HCT116 (cell line): ENCODE measurements around the gene PKD2. TPM values are rescaled to one million over a fixed set of nuclear protein-coding genes. Genes with fewer than 3 reads are reported as not detected.

Experiments used
- ATAC-seq: fragments of 200-7000 bp; cut with Tn5 transposase; 2 replicates; pipeline ENCODE4 v1.9.1; 2020; ENCODE audit warnings: mild to moderate bottlenecking, moderate library complexity
- BruUV-seq: library from RNA; stranded (reverse); fragments of 400-500 nt; replicated peaks from 2 replicates; lab custom pipeline; 2021; lab: Mats Ljungman, UMichigan
- CTCF ChIA-PET: fragments of 300-600 bp; sonication (Branson Sonifier 250); formaldehyde crosslinking; loops from one replicate; lab custom pipeline; 2021; ENCODE audit warnings: antibody characterized with exemption; lab: Charles Lee
- POLR2A ChIA-PET: fragments of 300-600, 350-600 bp; sonication (Branson Sonifier 250); formaldehyde crosslinking; loops from one replicate; lab custom pipeline; 2021; ENCODE audit warnings: antibody characterized with exemption; lab: Charles Lee
- RAD21 ChIA-PET, 2 experiments: fragments of 300-600 bp; sonication (Branson Sonifier 250); formaldehyde crosslinking; loops; one replicate each; lab custom pipeline; 2023; ENCODE audit warnings: low total read pairs in 2 of 2; ENCODE audit not compliant: uncharacterized antibody in 2 of 2, unreplicated experiment in 2 of 2, low non-redundant PET in 1 of 2; lab: Charles Lee
- DNase-seq: peaks from one replicate; pipeline ENCODE4 v3.0.0-alpha.2; 2010; ENCODE audit warnings: low read depth, low spot score
- H2AFZ ChIP-seq: fragments of 200-600 bp; shearing (Covaris generic), sonication (generic); 2 replicates; pipeline ENCODE4 v1.6.1; 2017; ENCODE audit warnings: low read depth, mixed run types, mixed read lengths, antibody characterized with exemption, low read length; ENCODE audit not compliant: poor library complexity, severe bottlenecking
- H3K27ac ChIP-seq: 2 replicates; pipeline ENCODE4 v1.5.1; 2012; ENCODE audit warnings: low read depth, low read length
- H3K27me3 ChIP-seq: fragments of 200-600 bp; sonication (generic); 2 replicates; pipeline ENCODE4 v1.6.1; 2016; ENCODE audit warnings: mixed run types, low read length, mixed read lengths; ENCODE audit not compliant: insufficient read depth
- H3K36me3 ChIP-seq, 2 experiments: fragments of 200-500 bp in 1 of 2; fragments of 200-600 bp in 1 of 2; sonication (Bioruptor generic) in 1 of 2; sonication (generic) in 1 of 2; 2 replicates each; pipeline versions ENCODE4 v1.5.1 to v1.6.1; 2014 to 2016; ENCODE audit warnings: low read length in 2 of 2, inconsistent platforms in 1 of 2, mixed read lengths in 1 of 2, mixed run types in 1 of 2; ENCODE audit not compliant: insufficient read depth in 2 of 2, control insufficient read depth in 1 of 2
- H3K4me1 ChIP-seq, 2 experiments: fragments of 200-600 bp in 1 of 2; sonication (generic) in 1 of 2; 2 replicates each; pipeline versions ENCODE4 v1.5.1 to v1.6.1; 2012 to 2017; ENCODE audit warnings: low read length in 2 of 2, inconsistent platforms in 1 of 2, mild to moderate bottlenecking in 1 of 2, mixed read lengths in 1 of 2, mixed run types in 1 of 2, moderate library complexity in 1 of 2; ENCODE audit not compliant: insufficient read depth in 2 of 2, control insufficient read depth in 1 of 2
- H3K4me2 ChIP-seq: fragments of 200-600 bp; sonication (generic); 2 replicates; pipeline ENCODE4 v1.6.1; 2017; ENCODE audit warnings: mixed run types, low read length, mixed read lengths
- H3K4me3 ChIP-seq, 2 experiments: fragments of 200-600 bp in 1 of 2; sonication (generic) in 1 of 2; replicated peaks in 1 of 2; 2 replicates each; pipeline ENCODE4 v1.5.1; 2011 to 2016; ENCODE audit warnings: low read length in 2 of 2, control low read depth in 1 of 2, low read depth in 1 of 2, mild to moderate bottlenecking in 1 of 2, mixed read lengths in 1 of 2, mixed run types in 1 of 2
- H3K79me2 ChIP-seq: fragments of 200-600 bp; sonication (generic); 2 replicates; pipeline ENCODE4 v1.6.1; 2017; ENCODE audit warnings: mild to moderate bottlenecking, mixed run types, low read length, moderate library complexity, mixed read lengths; ENCODE audit not compliant: insufficient read depth
- H3K9ac ChIP-seq: fragments of 200-600 bp; sonication (generic); 2 replicates; pipeline ENCODE4 v1.6.1; 2016; ENCODE audit warnings: low read length, mixed read lengths
- H3K9me2 ChIP-seq: fragments of 200-600 bp; sonication (generic), shearing (Covaris generic); 2 replicates; pipeline ENCODE4 v1.6.1; 2017; ENCODE audit warnings: mixed run types, mild to moderate bottlenecking, moderate library complexity; ENCODE audit not compliant: insufficient read depth
- H3K9me3 ChIP-seq, 2 experiments: fragments of 200-500 bp in 1 of 2; fragments of 200-600 bp in 1 of 2; sonication (Bioruptor generic) in 1 of 2; sonication (generic) in 1 of 2; 2 replicates each; pipeline ENCODE4 v1.6.1; 2014 to 2017; ENCODE audit warnings: low read length in 2 of 2, mixed read lengths in 2 of 2, inconsistent platforms in 1 of 2, low read depth in 1 of 2, mild to moderate bottlenecking in 1 of 2, mixed run types in 1 of 2, moderate library complexity in 1 of 2; ENCODE audit not compliant: control insufficient read depth in 1 of 2, insufficient read depth in 1 of 2
- H4K20me1 ChIP-seq: fragments of 200-600 bp; sonication (generic), shearing (Covaris generic); 2 replicates; pipeline ENCODE4 v1.6.1; 2017; ENCODE audit warnings: mixed run types, mild to moderate bottlenecking, moderate library complexity; ENCODE audit not compliant: insufficient read depth
- ATF3 ChIP-seq: IDR thresholded peaks from 2 replicates; pipeline ENCODE4 v1.6.1; 2012
- CBX3 ChIP-seq: IDR thresholded peaks from 2 replicates; pipeline ENCODE4 v1.6.1; 2012; ENCODE audit warnings: low read depth
- CTCF ChIP-seq, 3 experiments: fragments of 200-600 bp in 1 of 3; sonication (generic) in 1 of 3; IDR thresholded peaks in 2 of 3; conservative IDR thresholded peaks in 1 of 3; 2 replicates each; pipeline ENCODE4 v1.5.1; 2012 to 2017; ENCODE audit warnings: low read depth in 2 of 3, low read length in 2 of 3, antibody characterized with exemption in 1 of 3, borderline replicate concordance in 1 of 3, control low read depth in 1 of 3, mild to moderate bottlenecking in 1 of 3, mixed read lengths in 1 of 3, mixed run types in 1 of 3, moderate library complexity in 1 of 3; ENCODE audit not compliant: insufficient read depth in 1 of 3
- EGR1 ChIP-seq: IDR thresholded peaks from 2 replicates; pipeline ENCODE4 v1.6.1; 2012; ENCODE audit warnings: low read depth
- ELF1 ChIP-seq: IDR thresholded peaks from 2 replicates; pipeline ENCODE4 v1.6.1; 2012; ENCODE audit warnings: low read depth, borderline replicate concordance
- EZH2 ChIP-seq: fragments of 200-600 bp; sonication (generic); IDR thresholded peaks from 2 replicates; pipeline ENCODE4 v1.6.1; 2017; ENCODE audit warnings: antibody characterized with exemption, mixed run types
- EZH2phosphoT487 ChIP-seq: fragments of 200-600 bp; IDR thresholded peaks from 2 replicates; pipeline ENCODE4 v1.6.1; 2018; ENCODE audit warnings: antibody characterized with exemption, borderline replicate concordance
- POLR2A ChIP-seq: IDR thresholded peaks from 2 replicates; pipeline ENCODE4 v1.7.0; 2011; ENCODE audit warnings: borderline replicate concordance; ENCODE audit not compliant: insufficient read depth, insufficient read length; ENCODE audit errors: extremely low read depth
- POLR2AphosphoS5 ChIP-seq: IDR thresholded peaks from 2 replicates; pipeline ENCODE4 v1.6.1; 2011; ENCODE audit warnings: mild to moderate bottlenecking, low read depth, low read length, moderate library complexity
- RAD21 ChIP-seq: IDR thresholded peaks from 2 replicates; pipeline ENCODE4 v1.6.1; 2012; ENCODE audit warnings: low read depth, mild to moderate bottlenecking
- REST ChIP-seq: IDR thresholded peaks from 2 replicates; pipeline ENCODE4 v1.6.1; 2012; ENCODE audit warnings: low read depth
- SIN3A ChIP-seq: IDR thresholded peaks from 2 replicates; pipeline ENCODE4 v1.6.1; 2012; ENCODE audit warnings: low read depth
- SP1 ChIP-seq: IDR thresholded peaks from 2 replicates; pipeline ENCODE4 v1.6.1; 2012; ENCODE audit warnings: low read depth
- SRF ChIP-seq: IDR thresholded peaks from 2 replicates; pipeline ENCODE4 v1.6.1; 2012; ENCODE audit warnings: low read depth
- TCF7L2 ChIP-seq: IDR thresholded peaks from 2 replicates; pipeline ENCODE4 v1.7.0; 2011; ENCODE audit warnings: borderline replicate concordance, inconsistent platforms; ENCODE audit not compliant: insufficient read depth, insufficient read length; ENCODE audit errors: extremely low read depth
- YY1 ChIP-seq: IDR thresholded peaks from 2 replicates; pipeline ENCODE4 v1.6.1; 2011; ENCODE audit warnings: low read length, low read depth, moderate library complexity, mild to moderate bottlenecking; ENCODE audit not compliant: insufficient replicate concordance; ENCODE audit errors: extremely low read depth
- ZFX ChIP-seq: fragments of 450-650 bp; IDR thresholded peaks from 2 replicates; pipeline ENCODE4 v1.6.1; 2017
- intact Hi-C: fragments of 100-400 bp; cut with micrococcal nuclease; formaldehyde crosslinking; loops from 2 replicates; pipeline ENCODE4 v1.10.0; 2022
- total RNA-seq: library from RNA; stranded (reverse); gene quantifications from one replicate; pipeline ENCODE4 v1.2.1, GENCODE V29; 2021; ENCODE audit not compliant: unreplicated experiment
- TF ChIP-seq, protein P1 (sequence below): IDR thresholded peaks from 2 replicates; pipeline ENCODE4 v1.6.1; 2012

PKD2 gene
- total RNA-seq, 1 experiment from 2014 or later: 10.1 TPM

- TF ChIP-seq EZH2phosphoT487 (no peak), SRF (no peak), EZH2 (no peak), SP1 (no peak), CTCF (IDR thresholded peaks at IDR 0.05 in 2 of 3, conservative IDR thresholded peaks at IDR 0.05 in 1 of 3; ENCODE audit: borderline replicate concordance in 1 of 3, insufficient read depth in 1 of 3, low read depth in 2 of 3, low read length in 2 of 3) (no peak), ATF3 (no peak)
- TF ChIP-seq, protein P1, sequence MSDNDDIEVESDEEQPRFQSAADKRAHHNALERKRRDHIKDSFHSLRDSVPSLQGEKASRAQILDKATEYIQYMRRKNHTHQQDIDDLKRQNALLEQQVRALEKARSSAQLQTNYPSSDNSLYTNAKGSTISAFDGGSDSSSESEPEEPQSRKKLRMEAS: no peak
Observed at GRCh38 chr4:88078579-88078978, 71.1 kb downstream of the PKD2 start (continued).

DNA sequence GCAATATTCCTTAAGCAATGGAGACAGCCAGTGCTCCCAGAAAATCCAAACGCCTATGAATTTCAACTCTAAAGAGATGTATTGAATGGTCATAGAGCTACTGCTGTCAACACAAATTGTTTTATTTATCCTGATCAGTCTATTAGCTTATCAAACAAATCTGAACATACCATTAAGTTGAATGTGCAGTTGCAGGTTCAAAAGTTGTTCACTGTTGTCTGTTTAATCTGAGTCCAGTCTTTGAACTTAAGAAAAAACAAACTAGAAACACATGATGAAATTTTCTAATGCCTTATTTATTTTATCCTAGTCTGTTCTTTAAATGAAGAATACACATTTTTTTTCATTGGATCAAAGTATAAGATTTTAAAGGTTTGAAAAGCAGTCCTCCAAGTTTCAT, 73.2 kb downstream of the PKD2 start:
- no peak for DNase-seq
- intact Hi-C loops: no loop called here

More for the DNA sequence above, 73.2 kb downstream of the PKD2 start:
- H4K20me1 ChIP-seq: no peaks in the 10 kb centered on the region
- H3K79me2 ChIP-seq: no peaks in the 10 kb centered on the region
- H2AFZ ChIP-seq: no peak overlapping the region
- ChIA-PET CTCF (no interaction called here), POLR2A (no interaction called here), RAD21 (no interaction called here)
- H3K4me3 ChIP-seq: no peak overlapping the region
- peaks cover 0 to 5% of the 10 kb centered on the region in 2 experiments; a peak in 2 of 4 replicates for H3K36me3 ChIP-seq
- no peak overlapping the region for H3K9ac ChIP-seq
- H3K9me2 ChIP-seq: no peaks in the 10 kb centered on the region
- no TSS peak for BruUV-seq
- H3K27me3 ChIP-seq: no peaks in the 10 kb centered on the region
- no peak overlapping the region for H3K27ac ChIP-seq
- H3K4me2 ChIP-seq: no peak overlapping the region
- H3K4me1 ChIP-seq: no peaks in the 10 kb centered on the region
- no peaks in the 10 kb centered on the region for H3K9me3 ChIP-seq
- no peak for ATAC-seq
- TF ChIP-seq RAD21: no peak
- no peak for TF ChIP-seq REST
- no peak for TF ChIP-seq POLR2A
- TF ChIP-seq CBX3: no peak
- TF ChIP-seq, protein P1: no peak
- no peak for TF ChIP-seq TCF7L2
- no peak for TF ChIP-seq SRF
- TF ChIP-seq ZFX: no peak
- TF ChIP-seq ELF1: no peak
- TF ChIP-seq YY1: no peak
- no peak for TF ChIP-seq EGR1
- TF ChIP-seq POLR2AphosphoS5: no peak
- TF ChIP-seq SIN3A: no peak
